DND-41 (cell line): ENCODE results near the gene RAB40AL.
"Not testable (repeated sequence)": the region's sequence is repeated elsewhere in the genome, so short reads cannot be mapped to it uniquely, and the experiment has no call there.

ENCODE experiments used
- ATAC-seq: fragments of 200-7000 bp; cut with Tn5 transposase; 3 replicates; pipeline ENCODE4 v1.9.1; 2021; ENCODE audit warnings: low read depth; ENCODE audit not compliant: insufficient read depth
- DNase-seq: peaks from one replicate; pipeline ENCODE4 v3.0.0-alpha.2; 2020
- H2AFZ ChIP-seq: 2 replicates; pipeline ENCODE4 v1.6.0; 2012; ENCODE audit warnings: low read depth, low read length
- H3K27ac ChIP-seq: 2 replicates; pipeline ENCODE4 v1.5.1; 2012; ENCODE audit warnings: low read length, inconsistent platforms
- H3K27me3 ChIP-seq: fragments of 200-600 bp; sonication (generic); 2 replicates; pipeline ENCODE4 v1.6.0; 2012; ENCODE audit warnings: low read length, mild to moderate bottlenecking, inconsistent platforms; ENCODE audit not compliant: insufficient read depth, poor library complexity
- H3K36me3 ChIP-seq: 2 replicates; pipeline ENCODE4 v1.5.1; 2012; ENCODE audit warnings: low read length, inconsistent platforms; ENCODE audit not compliant: insufficient read depth
- H3K4me1 ChIP-seq: 2 replicates; pipeline ENCODE4 v1.5.1; 2012; ENCODE audit warnings: mild to moderate bottlenecking, low read length; ENCODE audit not compliant: insufficient read depth
- H3K4me2 ChIP-seq: 2 replicates; pipeline ENCODE4 v1.6.0; 2012; ENCODE audit warnings: mild to moderate bottlenecking, moderate library complexity, low read length, inconsistent platforms; ENCODE audit not compliant: insufficient read depth
- H3K4me3 ChIP-seq, 2 experiments: fragments of 200-600 bp in 1 of 2; shearing (Covaris generic) in 1 of 2; 2 replicates each; pipeline ENCODE4 v1.5.1; 2012 to 2016; ENCODE audit warnings: inconsistent platforms in 2 of 2, low read length in 2 of 2, mild to moderate bottlenecking in 2 of 2, low read depth in 1 of 2, moderate library complexity in 1 of 2
- H3K79me2 ChIP-seq: 2 replicates; pipeline ENCODE4 v1.6.0; 2012; ENCODE audit warnings: low read length, inconsistent platforms; ENCODE audit not compliant: insufficient read depth
- H3K9ac ChIP-seq: 2 replicates; pipeline ENCODE4 v1.6.0; 2012; ENCODE audit warnings: low read depth, mild to moderate bottlenecking, inconsistent platforms, low read length, moderate library complexity
- H3K9me3 ChIP-seq: 2 replicates; pipeline ENCODE4 v1.5.1; 2012; ENCODE audit warnings: low read length, moderate library complexity, mild to moderate bottlenecking, inconsistent platforms; ENCODE audit not compliant: insufficient read depth, severe bottlenecking
- H4K20me1 ChIP-seq: 2 replicates; pipeline ENCODE4 v1.6.0; 2012; ENCODE audit warnings: low read length; ENCODE audit not compliant: insufficient read depth
- EZH2 ChIP-seq: IDR thresholded peaks from 3 replicates; pipeline ENCODE4 v1.6.1; 2012; ENCODE audit warnings: borderline replicate concordance, low read depth, mild to moderate bottlenecking, moderate library complexity, low read length, inconsistent platforms; ENCODE audit not compliant: severe bottlenecking
- TF ChIP-seq, protein P1 (sequence below): IDR thresholded peaks from 2 replicates; pipeline ENCODE4 v1.5.1; 2012; ENCODE audit warnings: borderline replicate concordance, low read length, moderate library complexity, mild to moderate bottlenecking; ENCODE audit not compliant: poor library complexity, severe bottlenecking; ENCODE audit errors: extremely low read depth

The RAB40AL gene

DNA sequence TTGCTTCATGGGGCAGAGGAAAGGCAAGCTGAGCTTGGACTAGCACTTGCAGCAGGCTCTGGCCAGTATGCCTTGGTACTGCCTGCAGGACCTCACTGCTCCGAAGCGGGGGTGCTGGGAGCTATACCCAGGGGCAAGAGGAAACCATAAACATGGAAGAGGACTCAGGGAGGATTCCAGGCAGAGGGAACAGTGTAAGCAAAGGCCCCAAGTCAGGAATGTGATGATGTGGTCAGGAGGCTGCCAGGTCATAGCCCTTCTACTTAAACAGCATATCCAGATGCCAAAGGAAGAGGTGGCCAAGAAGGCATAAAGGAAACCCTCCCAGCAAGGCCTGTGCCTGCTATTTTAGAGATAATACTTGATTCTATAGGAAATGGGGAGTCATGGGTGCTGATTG is 31.1 kb downstream of the RAB40AL start:
- Histone ChIP-seq H3K27me3 (no peaks in the 10 kb centered on the region), H2AFZ (no peak overlapping the region), H3K27ac (no peak overlapping the region), H4K20me1 (no peaks in the 10 kb centered on the region), H3K9me3 (no peaks in the 10 kb centered on the region), H3K4me3 (no peak overlapping the region), H3K79me2 (no peaks in the 10 kb centered on the region), H3K36me3 (no peaks in the 10 kb centered on the region), H3K4me1 (no peaks in the 10 kb centered on the region), H3K9ac (no peak overlapping the region), H3K4me2 (no peak overlapping the region)
- TF ChIP-seq, protein P1, sequence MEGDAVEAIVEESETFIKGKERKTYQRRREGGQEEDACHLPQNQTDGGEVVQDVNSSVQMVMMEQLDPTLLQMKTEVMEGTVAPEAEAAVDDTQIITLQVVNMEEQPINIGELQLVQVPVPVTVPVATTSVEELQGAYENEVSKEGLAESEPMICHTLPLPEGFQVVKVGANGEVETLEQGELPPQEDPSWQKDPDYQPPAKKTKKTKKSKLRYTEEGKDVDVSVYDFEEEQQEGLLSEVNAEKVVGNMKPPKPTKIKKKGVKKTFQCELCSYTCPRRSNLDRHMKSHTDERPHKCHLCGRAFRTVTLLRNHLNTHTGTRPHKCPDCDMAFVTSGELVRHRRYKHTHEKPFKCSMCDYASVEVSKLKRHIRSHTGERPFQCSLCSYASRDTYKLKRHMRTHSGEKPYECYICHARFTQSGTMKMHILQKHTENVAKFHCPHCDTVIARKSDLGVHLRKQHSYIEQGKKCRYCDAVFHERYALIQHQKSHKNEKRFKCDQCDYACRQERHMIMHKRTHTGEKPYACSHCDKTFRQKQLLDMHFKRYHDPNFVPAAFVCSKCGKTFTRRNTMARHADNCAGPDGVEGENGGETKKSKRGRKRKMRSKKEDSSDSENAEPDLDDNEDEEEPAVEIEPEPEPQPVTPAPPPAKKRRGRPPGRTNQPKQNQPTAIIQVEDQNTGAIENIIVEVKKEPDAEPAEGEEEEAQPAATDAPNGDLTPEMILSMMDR: no peak
- TF ChIP-seq EZH2: no peak
- ATAC-seq (no peak), DNase-seq (no peak)

DNA sequence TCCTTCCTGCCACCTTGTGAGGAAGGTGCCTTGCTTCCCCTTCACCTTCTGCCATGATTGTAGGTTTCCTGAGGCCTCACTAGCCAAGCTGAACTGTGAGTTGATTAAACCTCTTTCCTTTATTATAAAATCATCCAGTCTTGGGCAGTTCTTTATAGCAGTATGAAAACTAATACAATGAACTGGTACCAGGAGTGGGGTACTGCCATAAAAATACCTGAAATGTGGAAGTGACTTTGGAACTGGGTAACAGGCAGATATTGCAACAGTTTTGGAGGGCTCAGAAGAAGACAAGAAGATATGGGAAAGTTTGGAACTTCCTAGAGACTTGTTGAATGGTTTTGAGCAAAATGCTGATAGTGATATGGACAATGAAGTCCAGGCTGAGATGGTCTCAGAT is 34.5 kb downstream of the RAB40AL start:
- H3K36me3 ChIP-seq, DNase-seq, H3K4me3 ChIP-seq, H3K9me3 ChIP-seq, ATAC-seq, H3K27ac ChIP-seq, H3K4me1 ChIP-seq, H3K9ac ChIP-seq, H3K27me3 ChIP-seq, H2AFZ ChIP-seq, H3K79me2 ChIP-seq, H3K4me2 ChIP-seq, H4K20me1 ChIP-seq: not testable (repeated sequence)

DNA sequence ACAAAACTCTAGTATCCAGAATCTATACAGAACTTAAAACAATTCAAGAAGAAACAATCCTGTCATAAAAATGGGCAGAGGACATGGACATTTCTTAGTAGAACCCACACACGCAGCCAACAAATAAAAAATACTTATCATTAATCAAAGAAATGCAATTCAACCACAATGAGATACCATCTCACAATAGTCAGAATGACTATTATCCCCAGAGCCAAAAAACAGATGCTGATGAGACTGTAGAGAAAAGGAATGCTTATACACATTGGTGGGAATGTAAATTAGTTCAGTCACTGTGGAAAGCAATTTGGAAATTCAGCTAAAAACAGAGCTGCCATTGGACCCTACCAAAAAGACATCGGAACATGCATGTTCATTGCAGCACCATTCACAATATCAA is 37.9 kb downstream of the RAB40AL start:
- Histone ChIP-seq H3K4me2 (no peak overlapping the region), H3K79me2 (no peaks in the 10 kb centered on the region), H3K27ac (no peak overlapping the region)

DNA sequence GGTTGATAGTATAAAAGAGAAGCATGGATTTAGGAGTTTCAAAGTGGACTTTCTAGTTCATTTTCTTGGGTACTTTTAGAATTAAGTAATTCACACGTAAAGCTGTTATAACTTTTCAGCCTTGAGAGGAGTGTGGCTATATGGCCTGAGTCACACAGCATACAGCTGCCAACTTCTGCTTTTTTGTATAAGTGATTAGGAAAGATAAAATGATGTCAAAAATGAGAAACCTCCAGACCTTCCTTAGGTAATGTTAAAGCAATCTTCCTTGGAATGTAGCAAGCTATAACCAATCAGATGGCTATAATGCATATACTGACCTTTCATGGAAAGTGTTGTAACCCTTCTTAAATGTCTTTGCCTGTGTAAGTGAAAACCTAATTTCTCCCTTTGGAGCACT is 39.2 kb downstream of the RAB40AL start:
- no peaks in the 10 kb centered on the region for H4K20me1 ChIP-seq
- DNase-seq: no peak
- no peak overlapping the region for H2AFZ ChIP-seq
- H3K27ac ChIP-seq: no peak overlapping the region
- ATAC-seq: no peak
- TF ChIP-seq, protein P1: no peak
- TF ChIP-seq EZH2: no peak
- H3K4me1 ChIP-seq: no peaks in the 10 kb centered on the region
- no peak overlapping the region for H3K4me3 ChIP-seq
- H3K79me2 ChIP-seq: no peaks in the 10 kb centered on the region
- no peaks in the 10 kb centered on the region for H3K36me3 ChIP-seq
- no peak overlapping the region for H3K9ac ChIP-seq
- no peak overlapping the region for H3K4me2 ChIP-seq
- no peaks in the 10 kb centered on the region for H3K9me3 ChIP-seq
- no peaks in the 10 kb centered on the region for H3K27me3 ChIP-seq

More for the DNA sequence above, 37.9 kb downstream of the RAB40AL start:
- H3K4me3 ChIP-seq: no peak overlapping the region
- DNase-seq (no peak), ATAC-seq (no peak)
- H3K36me3 ChIP-seq: no peaks in the 10 kb centered on the region
- TF ChIP-seq, protein P1: no peak
- no peak for TF ChIP-seq EZH2
- H3K9me3 ChIP-seq: no peaks in the 10 kb centered on the region
- no peak overlapping the region for H3K9ac ChIP-seq
- no peaks in the 10 kb centered on the region for H3K27me3 ChIP-seq
- H4K20me1 ChIP-seq: no peaks in the 10 kb centered on the region
- H2AFZ ChIP-seq: no peak overlapping the region
- H3K4me1 ChIP-seq: no peaks in the 10 kb centered on the region
